CD1c-positive myeloid dendritic cell (primary cell): ENCODE data around the gene DDX1.

Experiments used
- DNase-seq: peaks from one replicate; pipeline ENCODE4 v3.0.0-alpha.2; 2016; ENCODE audit errors: extremely low spot score

Gene DDX1

GRCh38 chr2:15645300-15645699 is 53.6 kb downstream of the DDX1 start:
- DNase-seq: no peak

DNA sequence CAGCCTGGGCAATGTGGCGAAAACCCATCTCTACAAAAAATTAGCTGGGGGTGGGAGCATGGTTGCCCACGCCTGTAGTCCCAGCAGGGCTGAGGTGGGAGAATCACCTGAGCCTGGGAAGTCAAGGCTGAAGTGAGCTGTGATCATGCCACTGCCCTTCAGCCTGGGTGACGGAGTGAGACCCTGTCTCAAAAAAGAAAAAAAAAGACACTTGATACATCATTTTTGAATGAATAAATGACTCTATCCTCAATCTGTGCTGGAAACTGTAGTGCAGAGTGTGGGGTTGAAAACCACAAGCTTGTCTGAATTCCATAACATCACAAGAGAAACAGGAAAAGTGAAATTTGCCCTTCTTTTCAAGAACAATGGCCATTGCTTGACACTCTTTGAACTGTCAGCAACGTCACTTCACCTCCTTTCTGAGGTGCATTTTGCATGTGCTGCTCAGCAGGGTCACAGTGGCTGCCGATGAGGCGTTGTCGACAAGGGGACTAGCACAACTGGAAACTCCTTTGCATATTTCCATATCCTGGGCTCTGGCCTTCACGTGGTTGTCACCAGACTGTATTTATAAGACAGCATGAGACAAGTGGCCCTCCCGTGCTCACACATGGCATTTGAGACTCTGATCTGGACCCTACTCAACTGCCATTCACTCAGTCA is 54.2 kb downstream of the DDX1 start:
- DNase-seq: no peak

- no peak for DNase-seq
Observed at GRCh38 chr2:15646661-15647060, 55.0 kb downstream of the DDX1 start.

GRCh38 chr2:15647622-15648590 is 56.2 kb downstream of the DDX1 start:
- no peak for DNase-seq

- DNase-seq: no peak
Observed at GRCh38 chr2:15648593-15649525, 57.2 kb downstream of the DDX1 start.

DNA sequence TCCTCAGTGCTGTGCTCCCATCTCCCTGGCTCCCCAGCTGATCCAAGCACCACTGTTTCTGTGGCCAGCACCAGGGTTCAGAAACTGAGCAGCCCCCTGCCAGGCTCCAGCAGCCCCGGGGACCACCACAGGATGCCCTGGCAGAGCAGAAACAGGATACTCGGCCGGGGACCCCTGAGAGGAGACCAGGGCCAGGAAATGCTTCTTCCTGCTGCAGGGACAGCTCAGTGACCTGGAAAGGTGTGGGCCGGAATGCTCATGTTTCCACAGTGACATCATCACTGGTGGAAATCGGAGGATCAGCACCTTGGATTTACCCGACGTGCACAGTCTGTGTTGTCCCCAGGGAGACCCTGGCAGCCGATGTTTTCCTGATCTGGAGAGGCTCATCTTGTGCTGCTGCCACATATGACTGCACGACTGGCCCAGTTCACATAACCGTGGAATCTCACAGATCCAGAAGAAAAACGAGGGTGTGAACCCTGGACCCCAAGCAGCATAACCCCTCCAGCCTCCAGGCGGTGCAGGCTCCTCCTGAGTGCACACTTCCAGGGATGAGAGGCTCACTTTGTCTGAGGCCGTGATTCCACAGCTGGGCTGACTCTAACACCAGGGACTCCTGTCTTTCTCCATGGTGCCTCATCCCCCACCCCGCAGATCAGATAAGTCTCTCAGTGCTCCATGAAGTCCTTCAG is 58.0 kb downstream of the DDX1 start:
- DNase-seq: no peak

DNA sequence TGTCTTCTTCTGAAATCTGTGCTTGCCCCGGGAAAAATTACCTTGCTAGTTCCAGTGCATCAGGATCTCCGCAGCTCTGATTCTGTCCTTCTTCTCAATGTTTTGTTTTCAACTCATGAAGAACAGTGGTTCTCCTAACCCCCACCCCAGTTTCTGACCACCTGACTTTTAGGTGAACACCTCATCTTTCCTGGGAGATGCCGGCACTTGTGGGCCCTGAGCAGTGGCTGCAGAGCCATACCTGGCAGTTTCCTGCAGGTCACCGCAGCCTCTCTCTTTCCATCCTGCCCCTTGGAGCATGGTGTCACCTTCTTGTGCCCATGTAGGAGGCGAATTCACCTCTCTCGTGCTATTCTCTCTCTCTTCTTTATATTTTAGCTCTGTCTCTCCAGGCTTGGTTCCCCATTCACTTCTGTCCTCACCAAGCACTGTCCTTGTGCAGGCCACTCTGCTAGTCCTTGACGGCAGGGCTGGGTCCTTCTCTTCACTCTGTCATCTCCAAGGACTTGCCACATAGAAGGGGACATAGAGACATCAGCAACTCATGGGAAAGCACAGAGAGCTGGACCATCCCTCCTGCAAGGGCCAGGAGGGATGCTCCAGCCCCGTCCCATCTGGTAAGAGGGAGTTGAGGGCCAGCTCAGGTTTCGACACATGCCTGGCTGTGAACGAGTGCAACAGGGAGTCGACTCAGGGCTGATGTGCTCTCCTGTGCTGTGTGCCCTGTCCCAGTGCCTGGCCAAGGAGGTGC is 59.1 kb downstream of the DDX1 start:
- DNase-seq: no peak

GRCh38 chr2:15651367-15651727 is 59.7 kb downstream of the DDX1 start:
- no peak for DNase-seq

GRCh38 chr2:15652252-15652651 is 60.6 kb downstream of the DDX1 start:
- no peak for DNase-seq

DNA sequence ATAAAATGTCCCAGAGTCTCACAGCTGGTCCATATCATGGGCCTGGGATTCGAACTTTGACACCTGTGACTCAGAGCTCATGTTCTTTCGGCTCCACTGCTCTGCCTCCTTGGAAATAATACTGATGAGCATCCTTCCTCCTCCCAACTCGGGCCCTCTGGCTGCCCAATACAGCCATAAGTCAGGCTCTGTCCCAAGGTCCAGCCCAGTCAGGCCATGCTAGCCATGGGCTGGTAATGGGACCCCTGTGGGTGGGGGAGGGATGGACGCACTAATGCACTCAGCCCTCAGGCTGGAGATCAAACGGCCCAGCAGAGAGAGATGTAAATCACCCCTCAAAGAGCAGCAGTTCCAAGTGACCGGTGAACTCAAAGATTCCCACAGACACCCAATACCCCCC is 61.1 kb downstream of the DDX1 start:
- DNase-seq: no peak

DNA sequence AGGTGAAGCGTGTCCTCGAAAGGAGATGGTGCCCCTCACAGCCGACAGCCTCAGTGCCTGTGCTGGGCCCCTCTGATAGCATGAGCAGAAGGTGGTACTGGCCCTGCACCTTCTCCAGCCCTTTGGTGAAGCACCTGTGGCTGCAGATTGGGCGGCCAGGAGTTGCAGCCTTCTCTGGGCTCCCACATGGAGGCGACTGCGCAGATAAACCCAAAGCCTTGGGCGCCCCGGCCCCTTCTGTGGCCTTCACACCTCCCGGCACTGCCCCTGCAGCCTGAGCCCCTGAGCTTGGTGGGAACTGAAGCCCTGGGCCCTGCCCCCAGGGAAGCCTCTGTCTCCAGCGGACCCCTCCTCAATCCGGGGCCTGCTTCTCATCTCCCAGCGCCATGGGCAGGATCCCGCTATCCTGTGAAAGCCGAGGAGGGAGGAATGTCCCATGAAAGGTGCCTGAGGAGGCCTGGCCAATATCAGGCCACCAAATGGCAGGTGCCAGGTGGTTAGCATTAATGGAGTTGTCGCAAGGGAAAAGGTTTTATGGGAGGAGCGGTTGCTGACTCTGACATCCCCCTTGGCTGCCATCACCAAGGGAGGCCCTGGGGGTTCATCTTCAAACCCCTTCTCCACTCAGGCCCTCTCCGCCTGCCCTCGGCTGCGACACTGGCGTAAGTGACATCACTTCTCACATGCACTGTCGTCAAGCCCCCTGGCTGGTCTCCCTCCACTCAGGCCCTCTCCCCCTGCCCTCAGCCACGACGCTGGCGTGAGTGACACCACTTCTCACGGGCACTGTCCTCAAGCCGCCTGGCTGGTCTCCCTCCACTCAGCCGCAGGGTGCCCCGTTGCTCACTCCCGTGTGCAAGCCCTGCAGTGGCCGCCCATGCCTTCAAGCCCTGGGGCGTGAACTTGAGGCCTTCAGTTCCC is 62.4 kb downstream of the DDX1 start:
- DNase-seq: no peak

GRCh38 chr2:15654727-15655073 is 63.0 kb downstream of the DDX1 start:
- no peak for DNase-seq

DNA sequence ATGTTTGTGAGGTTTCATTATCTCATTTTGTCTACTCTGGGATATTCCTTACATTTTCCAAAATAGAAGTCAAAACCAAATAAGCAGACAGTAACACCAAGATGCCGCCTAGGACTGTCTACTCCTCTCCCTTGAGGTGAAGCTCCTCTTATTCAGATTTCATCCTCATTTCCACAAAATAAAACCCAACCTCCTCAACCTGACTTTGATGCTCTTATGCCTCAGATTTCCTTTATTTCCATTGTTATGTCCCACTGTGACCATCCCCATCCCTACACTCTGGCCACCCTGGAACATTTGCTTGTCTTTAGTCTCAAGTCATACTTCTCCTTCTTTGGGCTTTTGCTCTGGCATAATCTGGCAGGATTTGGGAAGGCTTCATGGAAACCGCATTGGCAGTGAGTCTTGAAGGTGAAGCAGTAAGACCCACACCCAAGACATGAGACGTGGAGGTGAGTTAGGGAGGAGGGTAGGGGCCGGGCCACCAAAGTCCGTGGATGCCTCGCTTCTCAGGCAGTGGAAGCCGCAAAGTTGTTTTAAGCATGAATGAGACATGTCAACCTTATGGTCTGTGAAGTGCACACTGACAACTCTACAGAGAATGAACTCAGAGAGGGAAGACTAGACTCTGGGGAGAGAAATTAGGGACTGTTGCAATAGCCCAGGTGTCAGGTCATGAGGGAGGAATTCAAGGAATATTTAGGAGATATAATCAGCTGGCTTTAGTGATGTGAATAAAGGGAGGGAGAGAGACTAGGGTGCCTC is 63.6 kb downstream of the DDX1 start:
- DNase-seq: no peak

DNA sequence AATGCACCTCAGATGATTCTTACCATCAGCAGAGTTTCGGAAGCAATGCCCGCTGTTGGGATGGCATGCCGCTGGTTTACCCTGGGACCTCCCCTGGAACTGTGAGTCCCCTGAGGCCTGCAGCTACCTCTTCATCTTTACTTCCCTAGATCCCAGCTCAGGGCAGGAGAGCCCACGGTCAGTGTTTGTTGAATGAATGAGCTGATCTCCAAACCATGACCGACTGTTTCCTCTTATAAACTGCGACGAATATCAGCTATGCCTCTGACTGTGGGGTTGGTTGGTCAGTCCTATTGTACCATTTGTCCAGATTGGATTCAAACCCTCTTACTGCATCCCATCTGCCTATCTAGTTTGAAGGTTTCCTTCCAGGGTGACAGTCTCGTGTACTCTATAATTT is 64.4 kb downstream of the DDX1 start:
- no peak for DNase-seq

GRCh38 chr2:15657759-15658158 is 66.1 kb downstream of the DDX1 start:
- no peak for DNase-seq

DNA sequence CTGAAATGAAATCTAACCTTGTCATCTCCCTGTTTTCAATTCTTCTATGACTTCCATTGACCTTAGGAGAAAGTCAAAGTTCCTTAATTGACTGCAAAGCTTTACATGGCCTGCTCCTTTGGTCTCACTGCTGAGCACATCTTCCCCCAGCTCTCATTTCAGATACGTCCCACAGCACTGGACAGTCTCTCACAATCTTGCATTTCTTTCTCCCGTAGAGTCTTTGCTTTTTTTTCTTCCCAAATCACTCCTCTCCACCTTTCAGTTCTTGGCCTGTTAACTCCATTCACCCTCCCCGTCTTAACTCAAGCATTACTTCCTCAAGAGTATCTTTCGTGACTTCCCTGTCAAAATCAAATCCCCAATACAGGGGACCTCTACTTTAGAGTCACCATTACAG is 67.2 kb downstream of the DDX1 start:
- no peak for DNase-seq

- no peak for DNase-seq
Observed at GRCh38 chr2:15660491-15661294, 69.0 kb downstream of the DDX1 start.

DNA sequence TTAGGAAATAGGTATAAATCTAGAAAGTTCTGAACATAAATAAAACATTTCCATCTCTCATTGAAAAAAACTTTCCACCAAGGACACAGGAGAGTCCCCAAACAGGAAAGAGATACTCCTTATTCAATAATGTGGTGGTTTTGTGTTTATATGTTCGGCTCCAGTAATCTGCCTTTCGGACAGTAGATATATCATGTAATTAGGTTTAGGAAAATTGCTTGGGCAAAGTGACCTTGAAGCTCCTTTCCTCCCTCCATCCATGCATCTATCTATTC is 69.6 kb downstream of the DDX1 start:
- DNase-seq: no peak
